NCI-H1694 (cell line): ENCODE data around the gene TMEM271.

Source experiments
- DNase-seq: peaks from one replicate; lab custom pipeline; 2025; lab: John Stamatoyannopoulos, UW

TMEM271 gene

GRCh38 chr4:534101-534575 is 42.0 kb downstream of the TMEM271 start:
- no peak for DNase-seq

DNA sequence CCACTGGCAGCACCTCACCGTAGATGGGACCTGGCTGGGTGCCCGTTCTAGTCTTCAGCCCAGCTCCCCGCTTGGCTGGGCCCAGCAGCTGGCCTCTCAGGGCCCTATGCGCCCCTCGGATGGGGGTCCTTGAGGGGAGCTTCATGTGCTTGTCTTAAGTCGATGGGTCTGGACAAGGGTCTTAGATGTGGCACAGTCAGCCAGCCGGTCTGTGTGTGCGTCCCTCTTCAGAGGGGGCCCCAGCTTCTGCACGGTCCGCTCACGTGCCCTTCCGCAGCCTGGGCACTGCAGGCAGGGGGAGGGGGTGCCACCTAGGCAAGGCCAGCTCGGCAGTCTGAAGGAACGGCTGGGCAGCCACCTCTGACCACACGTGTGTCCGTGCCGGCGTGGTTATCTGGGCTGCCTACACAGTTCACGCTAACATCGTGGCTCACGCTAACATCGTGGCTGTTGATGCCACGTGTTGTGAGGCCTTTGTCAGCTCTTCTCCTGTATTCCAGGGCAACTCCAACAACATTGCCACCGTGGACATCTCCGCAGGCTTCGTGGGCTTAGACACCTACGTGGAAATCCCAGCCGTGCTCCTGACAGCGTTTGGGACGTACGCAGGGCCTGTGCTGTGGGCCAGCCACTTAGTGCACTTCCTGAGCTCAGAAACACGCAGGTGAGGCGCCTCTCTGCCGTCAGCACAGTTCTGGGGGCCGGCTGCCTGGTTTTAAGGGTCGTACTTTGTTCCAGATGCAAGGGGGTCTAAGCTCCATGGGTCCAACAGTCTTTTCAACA is 42.6 kb downstream of the TMEM271 start:
- no peak for DNase-seq

DNA sequence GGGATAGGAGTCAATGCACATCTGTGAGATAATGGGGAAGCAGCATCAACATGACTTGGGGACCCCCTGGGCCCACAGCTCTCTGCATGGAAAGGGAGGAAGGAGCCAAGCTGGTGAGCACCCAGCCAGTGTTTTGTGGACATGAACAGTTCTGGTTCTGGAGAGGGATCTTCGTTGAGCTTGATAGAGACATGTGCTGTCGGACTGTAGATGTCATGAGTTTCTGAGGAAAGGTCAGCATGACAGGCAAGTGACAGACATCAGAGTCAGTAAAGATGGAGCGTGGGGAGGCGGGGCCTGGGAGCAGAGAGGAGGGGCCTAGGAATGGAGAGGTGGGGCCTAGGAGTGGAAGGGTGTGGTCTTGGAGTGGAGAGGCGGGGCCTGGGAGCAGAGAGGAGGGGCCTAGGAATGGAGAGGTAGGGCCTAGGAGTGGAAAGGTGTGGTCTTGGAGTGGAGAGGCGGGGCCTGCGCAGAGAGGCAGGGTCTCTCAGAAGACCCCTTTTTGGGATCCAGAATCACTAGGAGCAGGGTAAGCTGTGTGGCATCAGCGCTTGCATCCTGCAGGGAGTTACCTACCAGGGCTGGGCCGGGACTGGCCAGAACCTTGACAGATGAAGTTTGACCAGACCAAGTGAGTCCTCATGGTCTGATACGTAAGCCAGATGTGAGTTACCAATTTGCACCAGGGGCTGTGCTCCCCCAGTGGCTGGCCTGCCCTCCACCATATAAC is 43.3 kb downstream of the TMEM271 start:
- DNase-seq: no peak

GRCh38 chr4:531721-532565 is 44.2 kb downstream of the TMEM271 start:
- no peak for DNase-seq

- DNase-seq: no peak
Observed at GRCh38 chr4:531076-531475, 45.0 kb downstream of the TMEM271 start.

DNA sequence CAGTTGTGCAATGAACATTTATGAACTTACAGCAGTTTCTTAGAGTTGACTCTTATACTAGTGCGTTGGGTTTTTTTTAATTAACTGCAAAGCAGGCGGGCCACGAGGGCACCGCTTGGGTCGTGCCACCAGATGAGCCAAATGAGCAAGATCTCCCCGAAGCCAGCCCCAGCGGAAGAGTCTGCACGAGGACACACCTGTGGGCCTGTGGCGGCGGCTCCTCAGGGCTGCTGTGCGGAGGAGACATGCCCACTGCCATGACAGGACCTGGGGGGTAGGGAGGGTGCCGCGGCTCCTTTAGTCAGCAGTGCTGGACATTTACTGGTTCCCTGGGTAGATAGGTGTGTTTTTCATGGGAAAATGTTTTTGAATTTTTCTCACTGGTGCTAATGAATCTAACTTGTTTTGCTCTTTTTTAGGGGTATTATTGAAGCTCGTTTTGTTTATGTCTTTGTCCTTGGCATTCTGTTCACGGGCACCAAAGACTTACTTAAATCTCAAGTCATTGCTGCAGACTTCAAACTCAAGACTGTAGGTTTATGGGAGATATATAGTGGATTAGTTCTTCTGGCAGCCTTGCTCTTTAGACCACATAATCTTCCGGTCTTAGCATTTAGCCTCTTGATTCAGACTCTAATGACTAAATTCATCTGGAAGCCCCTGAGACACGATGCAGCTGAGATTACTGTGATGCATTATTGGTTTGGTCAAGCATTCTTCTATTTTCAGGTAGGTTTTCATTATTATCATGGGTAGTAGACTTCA is 45.9 kb downstream of the TMEM271 start:
- DNase-seq: no peak

DNA sequence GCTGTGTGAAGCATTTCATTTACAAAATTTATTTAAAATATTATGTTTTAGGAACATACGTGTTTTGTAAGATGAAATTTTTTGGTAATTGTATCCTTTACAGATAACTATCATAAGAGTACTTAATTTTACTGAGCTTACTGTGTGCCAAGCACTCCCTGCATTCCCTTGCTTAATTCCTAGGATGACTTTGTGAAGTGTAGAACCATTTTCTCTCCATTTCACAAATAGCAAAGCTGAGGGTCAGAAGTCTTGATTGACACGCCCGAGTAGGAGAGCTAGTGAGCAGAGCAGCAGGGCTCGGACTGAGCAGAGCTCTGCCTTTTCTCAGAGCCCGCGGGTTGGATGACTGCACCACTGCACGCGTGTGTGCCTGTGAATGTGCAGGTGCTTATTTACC is 46.5 kb downstream of the TMEM271 start:
- no peak for DNase-seq

- peak; percentile 1 for DNase-seq
Observed at GRCh38 chr4:528835-529234, 47.3 kb downstream of the TMEM271 start.

DNA sequence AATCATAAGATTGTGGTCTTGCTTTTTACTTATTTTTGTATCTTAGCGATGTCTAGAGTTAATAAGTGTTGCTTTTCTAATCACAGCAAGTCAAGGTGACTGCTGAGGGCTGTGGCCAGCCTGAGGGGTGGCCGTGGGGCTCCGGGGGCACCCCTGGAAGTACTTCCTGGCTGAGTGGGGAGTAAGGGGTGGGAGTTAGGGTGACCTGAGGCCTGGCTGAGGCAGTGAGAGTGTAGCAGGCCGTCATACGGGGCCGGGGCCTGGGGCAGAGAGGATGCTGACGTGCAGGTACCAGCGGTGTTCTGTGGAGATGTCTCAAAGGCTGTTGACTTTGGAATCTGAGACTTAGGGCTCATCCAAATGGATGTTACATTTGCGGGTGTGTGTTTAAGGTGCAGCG is 47.8 kb downstream of the TMEM271 start:
- no peak for DNase-seq

- no peak for DNase-seq
Observed at GRCh38 chr4:526971-527460, 49.1 kb downstream of the TMEM271 start.

- no peak for DNase-seq
Observed at GRCh38 chr4:526189-526909, 49.7 kb downstream of the TMEM271 start.

- DNase-seq: no peak
Observed at GRCh38 chr4:525660-526059, 50.4 kb downstream of the TMEM271 start.

- no peak for DNase-seq
Observed at GRCh38 chr4:524196-524595, 51.9 kb downstream of the TMEM271 start.
